Heart right ventricle (tissue), 16 donors: ENCODE results near the gene RGS6. TPM values are rescaled to one million over a fixed set of nuclear protein-coding genes. Genes with fewer than 3 reads are reported as not detected.
A peak's percentile ranks its signal among the peaks of the same experiment; 100 is the strongest.

Source experiments
- ATAC-seq, 8 donors: fragments of 200-7000 bp; cut with Tn5 transposase; one replicate each; pipeline ENCODE4 v1.9.1; 2020; ENCODE audit warnings: mild to moderate bottlenecking in 8 of 8, moderate library complexity in 8 of 8, moderate number of reproducible peaks in 1 of 8
- DNase-seq, 2 donors: peaks; one replicate each; pipeline ENCODE4 v3.0.0-alpha.2; 2020
- H3K27ac ChIP-seq, 10 donors: fragments of 200-600 bp; sonication (generic) in 2 of 10; one replicate each; pipeline versions ENCODE4 v1.5.0 to v1.8.0; 2020 to 2022; ENCODE audit warnings: mild to moderate bottlenecking in 3 of 10
- H3K27me3 ChIP-seq, 7 donors: fragments of 200-600 bp; one replicate each; pipeline ENCODE4 v1.8.0; 2021 to 2022; ENCODE audit warnings: mild to moderate bottlenecking in 2 of 7
- H3K36me3 ChIP-seq, 9 donors: fragments of 200-600 bp; sonication (generic) in 1 of 9; one replicate each; pipeline versions ENCODE4 v1.5.0 to v1.8.0; 2020 to 2022; ENCODE audit warnings: mild to moderate bottlenecking in 2 of 9
- H3K4me1 ChIP-seq, 9 donors: fragments of 200-600 bp; sonication (generic) in 1 of 9; one replicate each; pipeline versions ENCODE4 v1.5.0 to v1.8.0; 2020 to 2022; ENCODE audit warnings: mild to moderate bottlenecking in 4 of 9
- H3K4me3 ChIP-seq, 10 donors: fragments of 200-600 bp; sonication (generic) in 2 of 10; one replicate each; pipeline versions ENCODE4 v1.5.0 to v1.8.0; 2020 to 2022; ENCODE audit warnings: mild to moderate bottlenecking in 7 of 10, moderate library complexity in 2 of 10
- H3K9me3 ChIP-seq, 11 donors: fragments of 200-600 bp in 10 of 11; sonication (generic) in 2 of 11; one replicate each; pipeline versions ENCODE4 v1.5.0 to v1.8.0; 2013 to 2022; ENCODE audit warnings: mild to moderate bottlenecking in 2 of 11, control low read depth in 1 of 11, moderate library complexity in 1 of 11
- CTCF ChIP-seq, 9 donors: fragments of 200-600 bp; sonication (generic) in 2 of 9; IDR thresholded peaks; one replicate each; pipeline versions ENCODE4 v1.5.0 to v1.8.0; 2021 to 2022; ENCODE audit warnings: antibody characterized with exemption in 9 of 9, mild to moderate bottlenecking in 5 of 9, moderate library complexity in 1 of 9
- WGBS, 2 donors: extraction: QIAGEN DNeasy Blood & Tissue Kit; methylation state at CpG; one replicate each; pipeline ENCODE4 v1.1.7; 2013; ENCODE audit warnings: inconsistent platforms in 1 of 2; 5-methylcytosine and 5-hydroxymethylcytosine counted together
- intact Hi-C, 10 donors: fragments of 100-400 bp; cut with DNase I; formaldehyde crosslinking; loops; one replicate each; pipeline versions ENCODE4 v1.11.1 to v1.14.2; 2022
- polyA plus RNA-seq, 2 donors: library from polyadenylated mRNA; stranded (reverse); fragments of 200-250 nt; gene quantifications; one replicate each; pipeline ENCODE4 v1.2.3, GENCODE V29; 2013
- total RNA-seq, 10 donors: library from RNA; stranded (reverse); fragmentation: NEBNext Ultra II Directional in 3 of 10; extraction: Animal tissue kit (Norgen Biotek cat#: 25700) in 3 of 10; gene quantifications; one replicate each; pipeline versions ENCODE4 v1.2.1 to v1.2.4, GENCODE V29; 2021 to 2023
- donor health status: Arrhythmogenic right ventricular cardiomyopathy.
- donor health status: ischemic (EF 13 %, LVEDD 7.1; RV severe dilation, severe dysfunction).
- donor health status: healthy with polysubstance abuse.
- donor health status: DM: no; HTN: yes; CAD: no.
- donor health status: DM: no; HTN: no; CAD: no.
- donor health status: ischemic (EF 25% LVEDD 6.9; RV normal size, moderate dysfunction).
- donor health status: ischemic (EF 25% LVEDD 5.7; RV mildly dilated, moderate dysfunction).
- donor health status: healthy.
- donor health status: DM: yes; HTN: yes; CAD: no.
- donor health status: Ischemic cardiomyopathy.
- donor health status: ischemic (EF 35%, LVEDD 5.7; RV mildly dilated, moderate dysfunction).
- donor health status: nonischemic (EF 11% LVEDD 7.7; RV severe dilation, severe dysfunction).
- donor health status: DM: yes; HTN: yes; CAD: no.
- donor health status: PGD.
- donor health status: ischemic (EF 29% LVEDD 5.4; RV normal size, mild dysfunction).
- donor health status: nonischemic (EF 23%, LVEDD 6.1; RV moderate dilation, normal function).

RGS6 gene
- total and polyA plus RNA-seq, 12 donors, result 1.2 to 31.9 (median 19.0) TPM

DNA sequence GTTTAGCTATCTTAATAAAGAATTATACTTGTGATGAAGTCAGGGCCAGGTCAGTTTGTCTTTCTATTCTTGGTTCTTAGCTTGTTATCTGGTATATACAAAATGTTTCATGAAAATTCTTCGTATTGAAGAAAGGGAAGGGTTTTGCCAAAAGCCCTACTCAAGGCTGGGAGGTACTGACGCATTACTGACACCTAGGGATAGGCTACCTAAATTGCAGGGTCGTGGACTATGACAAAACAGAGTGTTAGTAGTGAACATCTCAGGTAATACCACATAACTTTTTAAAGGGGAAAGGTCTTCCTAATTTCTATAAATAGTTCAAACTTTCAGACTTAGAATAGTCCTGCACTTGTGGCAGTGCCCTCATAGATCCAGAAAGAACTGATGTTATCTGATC, 246.3 kb downstream of the RGS6 start:
- intact Hi-C loops, result no loop called here
- H3K9me3 ChIP-seq, result peaks cover 0 to 9% (median 0%) of the 10 kb centered on the region in 11 donors
- H3K36me3 ChIP-seq, result no peaks in the 10 kb centered on the region
- no peak for TF ChIP-seq CTCF (IDR thresholded peaks at IDR 0.05)
- H3K27ac ChIP-seq, result no peak overlapping the region
- H3K4me1 ChIP-seq, result peaks cover 0 to 17% (median 7%) of the 10 kb centered on the region in 9 donors
- no peak for DNase-seq
- H3K27me3 ChIP-seq, result no peaks in the 10 kb centered on the region
- ATAC-seq, result no peak
- 64 to 70% methylated on average over 3 of the region's 3 CpGs for WGBS, 2 donors
- H3K4me3 ChIP-seq, result no peak overlapping the region

DNA sequence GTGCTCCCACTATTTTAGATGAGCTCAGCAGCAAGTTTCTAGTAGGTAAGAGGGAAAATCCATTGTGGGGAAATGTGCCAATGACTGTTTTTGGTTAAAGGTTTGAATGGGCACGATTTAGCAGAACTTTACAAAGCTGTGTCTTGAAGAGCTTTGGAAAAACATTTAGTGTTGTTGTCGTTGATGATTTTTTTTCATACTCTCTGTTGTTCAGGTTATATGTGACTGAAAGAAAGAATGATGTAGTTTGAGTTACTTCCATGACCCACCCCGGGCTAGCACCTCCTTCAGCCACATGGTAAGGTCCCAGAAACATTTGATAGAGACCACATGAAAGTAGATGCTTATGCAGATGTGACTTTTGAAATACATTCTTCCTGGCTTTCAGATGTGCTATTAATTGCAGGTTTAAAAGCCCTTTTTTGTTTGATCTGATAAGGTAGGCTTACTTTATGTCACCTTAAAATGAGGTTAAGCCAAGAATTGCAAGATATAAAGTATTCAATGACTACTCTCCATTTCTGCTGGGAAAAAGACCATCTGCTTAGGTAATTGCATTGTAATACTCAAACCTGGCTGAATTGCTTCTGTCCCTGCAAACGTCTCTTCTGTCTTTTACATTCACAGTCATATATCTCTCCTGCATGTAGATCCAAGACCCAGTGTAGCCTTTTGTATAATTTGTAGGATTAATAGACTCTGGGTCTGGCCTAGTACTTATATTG, 250.6 kb downstream of the RGS6 start:
- no peaks in the 10 kb centered on the region for H3K36me3 ChIP-seq
- no peak overlapping the region for H3K4me3 ChIP-seq
- no peak for ATAC-seq
- H3K9me3 ChIP-seq, result peaks cover 0 to 9% (median 0%) of the 10 kb centered on the region in 11 donors
- no peak for TF ChIP-seq CTCF (IDR thresholded peaks at IDR 0.05)
- no peak for DNase-seq
- peaks cover 2 to 33% (median 20%) of the 10 kb centered on the region in 9 donors for H3K4me1 ChIP-seq
- H3K27me3 ChIP-seq, result no peaks in the 10 kb centered on the region
- intact Hi-C loops, result loop anchor here in 1 of 10 donors (10.0 kb wide), 1 partner anchor 248 kb away; the partner anchor contains the start of gene RGS6
- H3K27ac ChIP-seq, result no peak overlapping the region
- WGBS, 2 donors, result 80 to 83% methylated on average over 4 of the region's 4 CpGs

DNA sequence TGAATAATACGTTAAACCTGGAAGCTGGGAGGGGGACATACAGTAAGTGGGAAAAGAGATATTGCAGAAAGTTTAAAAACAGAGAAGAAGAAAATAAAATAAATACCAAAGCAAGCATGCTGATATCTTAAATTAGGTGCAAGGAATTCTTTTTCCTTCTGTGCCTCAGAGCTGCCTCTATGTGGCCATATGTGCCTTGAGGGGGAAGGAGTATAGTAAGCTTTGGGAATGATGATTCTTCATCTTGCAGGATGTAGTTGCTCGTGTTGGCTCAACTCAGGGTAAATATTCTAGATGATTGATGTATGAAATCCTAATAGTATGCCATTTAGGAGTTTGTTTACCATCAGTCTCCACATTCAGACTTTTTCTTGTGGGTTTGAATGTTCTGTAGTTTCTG, 251.4 kb downstream of the RGS6 start:
- no peak for TF ChIP-seq CTCF (IDR thresholded peaks at IDR 0.05)
- H3K4me1 ChIP-seq, result peaks cover 2 to 31% (median 20%) of the 10 kb centered on the region in 9 donors
- H3K36me3 ChIP-seq, result no peaks in the 10 kb centered on the region
- no peak for DNase-seq
- WGBS, 2 donors, result 74 to 85% methylated on average over 2 of the region's 2 CpGs
- H3K27ac ChIP-seq, result no peak overlapping the region
- peaks cover 0 to 9% (median 0%) of the 10 kb centered on the region in 11 donors for H3K9me3 ChIP-seq
- no peak overlapping the region for H3K4me3 ChIP-seq
- no peaks in the 10 kb centered on the region for H3K27me3 ChIP-seq
- ATAC-seq, result no peak
- intact Hi-C loops, result loop anchor here in 1 of 10 donors (10.0 kb wide), 1 partner anchor 249 kb away; the partner anchor contains the start of gene RGS6

GRCh38 chr14:72186523-72186922, 254.3 kb downstream of the RGS6 start:
- H3K4me1 ChIP-seq, result peaks cover 2 to 31% (median 20%) of the 10 kb centered on the region in 9 donors
- no peak for TF ChIP-seq CTCF (IDR thresholded peaks at IDR 0.05)

More at GRCh38 chr14:72186523-72186922, 254.3 kb downstream of the RGS6 start:
- DNase-seq (peak in 1 of 2 donors; percentile 27), ATAC-seq (peak; percentile 84 to 98 (median 94))
- Histone ChIP-seq H3K4me3 (no peak overlapping the region), H3K9me3 (no peaks in the 10 kb centered on the region), H3K27me3 (no peaks in the 10 kb centered on the region), H3K27ac (peak overlapping the region in 5 of 10 donors; percentile 15 to 62 (median 50)), H3K36me3 (no peaks in the 10 kb centered on the region)
- WGBS, 2 donors, result 3 to 11% methylated on average over 3 of the region's 3 CpGs
- intact Hi-C loops, result loop anchor here in 1 of 10 donors (10.0 kb wide), 1 partner anchor 252 kb away; the partner anchor contains the start of gene RGS6
